DOHH2 (cell line): ENCODE results near the gene SPCS2.
"Not testable (repeated sequence)": the region's sequence is repeated elsewhere in the genome, so short reads cannot be mapped to it uniquely, and the experiment has no call there.

ENCODE experiments used
- EZH2phosphoT487 ChIP-seq: fragments of 200-600 bp; sonication (generic); IDR thresholded peaks from 2 replicates; pipeline ENCODE4 v1.6.1; 2017; ENCODE audit warnings: borderline replicate concordance, mild to moderate bottlenecking, antibody characterized with exemption, low read length, moderate library complexity, mixed read lengths
- TF ChIP-seq, protein P1 (sequence below): fragments of 200-600 bp; sonication (generic); IDR thresholded peaks from one replicate; pipeline ENCODE4 v1.5.1; 2014; ENCODE audit warnings: antibody characterized with exemption, mild to moderate bottlenecking, low read depth, low read length; ENCODE audit not compliant: poor library complexity, severe bottlenecking

DNA sequence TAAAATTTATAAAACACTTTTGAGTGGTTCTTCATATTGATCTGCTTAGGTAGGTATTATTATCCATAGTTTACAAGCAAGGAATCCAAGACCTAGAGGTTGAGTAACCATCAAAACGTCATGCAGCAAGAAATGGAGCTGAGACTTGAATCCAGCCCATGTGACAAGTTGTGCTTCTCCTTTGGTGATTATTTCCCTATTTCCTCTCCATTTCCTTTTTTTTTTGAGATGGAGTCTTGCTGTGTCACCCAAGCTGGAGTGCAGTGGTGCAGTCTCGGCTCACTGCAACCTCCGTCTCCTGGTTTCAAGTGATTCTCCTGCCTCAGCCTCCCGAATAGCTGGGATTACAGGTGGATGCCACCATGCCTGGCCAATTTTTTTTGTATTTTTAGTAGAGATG, 41.1 kb downstream of the SPCS2 start:
- TF ChIP-seq, protein P1, sequence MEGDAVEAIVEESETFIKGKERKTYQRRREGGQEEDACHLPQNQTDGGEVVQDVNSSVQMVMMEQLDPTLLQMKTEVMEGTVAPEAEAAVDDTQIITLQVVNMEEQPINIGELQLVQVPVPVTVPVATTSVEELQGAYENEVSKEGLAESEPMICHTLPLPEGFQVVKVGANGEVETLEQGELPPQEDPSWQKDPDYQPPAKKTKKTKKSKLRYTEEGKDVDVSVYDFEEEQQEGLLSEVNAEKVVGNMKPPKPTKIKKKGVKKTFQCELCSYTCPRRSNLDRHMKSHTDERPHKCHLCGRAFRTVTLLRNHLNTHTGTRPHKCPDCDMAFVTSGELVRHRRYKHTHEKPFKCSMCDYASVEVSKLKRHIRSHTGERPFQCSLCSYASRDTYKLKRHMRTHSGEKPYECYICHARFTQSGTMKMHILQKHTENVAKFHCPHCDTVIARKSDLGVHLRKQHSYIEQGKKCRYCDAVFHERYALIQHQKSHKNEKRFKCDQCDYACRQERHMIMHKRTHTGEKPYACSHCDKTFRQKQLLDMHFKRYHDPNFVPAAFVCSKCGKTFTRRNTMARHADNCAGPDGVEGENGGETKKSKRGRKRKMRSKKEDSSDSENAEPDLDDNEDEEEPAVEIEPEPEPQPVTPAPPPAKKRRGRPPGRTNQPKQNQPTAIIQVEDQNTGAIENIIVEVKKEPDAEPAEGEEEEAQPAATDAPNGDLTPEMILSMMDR, result not testable (repeated sequence)
- TF ChIP-seq EZH2phosphoT487, result not testable (repeated sequence)
